ENCODE measurements around the gene GPRC5D.

The GPRC5D gene

GRCh38 chr12:12952036-12952435 is at the start of gene GPRC5D:
Gene GPRC5D, minus strand, starts transcription at chr12:12952170. Its CDS starts 1,786 bp downstream, at chr12:12950384.
- in situ Hi-C loops (cut with HindIII; ENCODE audit: low sequenced_read_pairs) = no loop called here

- in situ Hi-C loops (cut with HindIII; ENCODE audit: low sequenced_read_pairs) = loop anchor here (10.0 kb wide), 2 partner anchors 83 to 213 kb away; no protein-coding TSS in a partner anchor
These were observed 49.7 kb upstream of the GPRC5D start for GRCh38 chr12:13001775-13002040.

- in situ Hi-C loops (cut with HindIII; ENCODE audit: low sequenced_read_pairs) = loop anchor here (10.0 kb wide), 2 partner anchors 84 to 214 kb away; no protein-coding TSS in a partner anchor
These were observed 49.2 kb upstream of the GPRC5D start for GRCh38 chr12:13000925-13001774.

- in situ Hi-C loops (cut with HindIII; ENCODE audit: low sequenced_read_pairs) = loop anchor here (10.0 kb wide), 2 partner anchors 84 to 214 kb away; no protein-coding TSS in a partner anchor
These were observed 48.6 kb upstream of the GPRC5D start for GRCh38 chr12:13000616-13000924.

GRCh38 chr12:12999959-13000615 is 48.1 kb upstream of the GPRC5D start, which contains the start of gene HEBP1:
Gene HEBP1, minus strand, starts transcription at chr12:13000265. Its CDS starts 151 bp downstream, at chr12:13000114.
- in situ Hi-C loops (cut with HindIII; ENCODE audit: low sequenced_read_pairs) = loop anchor here (10.0 kb wide), 2 partner anchors 85 to 215 kb away; no protein-coding TSS in a partner anchor

GRCh38 chr12:12999271-12999958 is 47.4 kb upstream of the GPRC5D start:
- in situ Hi-C loops (cut with HindIII; ENCODE audit: low sequenced_read_pairs) = no loop called here

GRCh38 chr12:12998248-12998647 is 46.3 kb upstream of the GPRC5D start:
- in situ Hi-C loops (cut with HindIII; ENCODE audit: low sequenced_read_pairs) = no loop called here

- in situ Hi-C loops (cut with HindIII; ENCODE audit: low sequenced_read_pairs) = no loop called here
These were observed 45.8 kb upstream of the GPRC5D start for GRCh38 chr12:12997734-12998133.

GRCh38 chr12:12997156-12997555 is 45.2 kb upstream of the GPRC5D start:
- in situ Hi-C loops (cut with HindIII; ENCODE audit: low sequenced_read_pairs) = no loop called here

GRCh38 chr12:12996209-12996608 is 44.2 kb upstream of the GPRC5D start:
- in situ Hi-C loops (cut with HindIII; ENCODE audit: low sequenced_read_pairs) = no loop called here

GRCh38 chr12:12995088-12995487 is 43.1 kb upstream of the GPRC5D start:
- in situ Hi-C loops (cut with HindIII; ENCODE audit: low sequenced_read_pairs) = no loop called here

- in situ Hi-C loops (cut with HindIII; ENCODE audit: low sequenced_read_pairs) = no loop called here
These were observed 41.4 kb upstream of the GPRC5D start for GRCh38 chr12:12993367-12993766.

GRCh38 chr12:12992418-12993130 is 40.6 kb upstream of the GPRC5D start:
- in situ Hi-C loops (cut with HindIII; ENCODE audit: low sequenced_read_pairs) = no loop called here

- in situ Hi-C loops (cut with HindIII; ENCODE audit: low sequenced_read_pairs) = no loop called here
These were observed 38.9 kb upstream of the GPRC5D start for GRCh38 chr12:12990700-12991468.

GRCh38 chr12:12987421-12987820 is 35.5 kb upstream of the GPRC5D start:
- in situ Hi-C loops (cut with HindIII; ENCODE audit: low sequenced_read_pairs) = no loop called here

- in situ Hi-C loops (cut with HindIII; ENCODE audit: low sequenced_read_pairs) = no loop called here
These were observed 34.9 kb upstream of the GPRC5D start for GRCh38 chr12:12986775-12987331.

- in situ Hi-C loops (cut with HindIII; ENCODE audit: low sequenced_read_pairs) = no loop called here
These were observed 33.9 kb upstream of the GPRC5D start for GRCh38 chr12:12985817-12986408.

GRCh38 chr12:12984149-12984548 is 32.2 kb upstream of the GPRC5D start:
- in situ Hi-C loops (cut with HindIII; ENCODE audit: low sequenced_read_pairs) = no loop called here

GRCh38 chr12:12983420-12984035 is 31.6 kb upstream of the GPRC5D start:
- in situ Hi-C loops (cut with HindIII; ENCODE audit: low sequenced_read_pairs) = no loop called here
